Daoy (cell line): ENCODE data around the gene RNF227. TPM values are rescaled to one million over a fixed set of nuclear protein-coding genes. Genes with fewer than 3 reads are reported as not detected.

Experiments used
- DNase-seq: peaks from one replicate; pipeline ENCODE4 v3.0.0-alpha.2; 2015; ENCODE audit warnings: low read depth
- total RNA-seq: library from RNA; depleted of rRNA; stranded (reverse); fragments of >200 nt; shearing (Covaris generic); gene quantifications from 2 replicates; pipeline ENCODE4 v1.2.3, GENCODE V29; 2014

RNF227 gene
- total RNA-seq, 1 experiment from 2014 or later: 1.6 TPM

DNA sequence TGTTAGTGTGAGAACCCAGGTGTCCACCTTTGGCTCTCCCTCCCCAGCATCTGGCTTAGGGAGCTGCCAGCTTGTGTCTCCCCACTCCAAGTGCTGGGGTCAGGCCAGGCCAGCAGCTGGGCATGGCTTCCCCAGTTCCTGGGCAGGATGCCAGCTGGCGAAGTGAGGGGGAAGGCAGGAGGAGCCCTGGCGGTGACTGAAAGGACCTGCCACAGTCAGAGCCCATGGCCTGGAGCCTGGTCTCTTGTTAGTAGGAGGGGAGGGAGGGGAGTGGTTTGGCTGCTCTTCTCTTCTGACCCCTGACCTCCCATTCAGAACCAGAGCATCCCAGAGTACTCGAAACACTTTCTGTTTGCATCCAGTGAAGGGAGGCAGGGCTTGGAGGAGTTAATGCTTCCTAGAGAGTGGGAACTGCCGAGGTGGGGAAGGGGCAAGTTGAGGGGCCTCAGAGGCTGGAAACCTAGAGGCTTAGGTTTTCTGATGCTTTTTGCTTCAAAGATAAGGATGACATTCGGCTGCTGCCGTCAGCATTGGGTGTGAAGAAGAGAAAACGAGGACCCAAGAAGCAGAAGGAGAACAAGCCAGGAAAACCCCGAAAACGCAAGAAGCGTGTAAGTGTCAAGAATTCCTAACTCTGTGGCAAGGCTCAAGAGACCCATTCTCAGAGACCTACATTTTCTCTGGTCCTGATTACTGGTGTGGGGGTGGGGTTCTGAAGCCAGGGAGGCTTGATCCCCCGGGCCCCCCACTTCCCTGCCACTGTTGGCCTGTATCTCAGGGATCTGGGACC is 26.7 kb downstream of the RNF227 start:
- peak; percentile 88 for DNase-seq

DNA sequence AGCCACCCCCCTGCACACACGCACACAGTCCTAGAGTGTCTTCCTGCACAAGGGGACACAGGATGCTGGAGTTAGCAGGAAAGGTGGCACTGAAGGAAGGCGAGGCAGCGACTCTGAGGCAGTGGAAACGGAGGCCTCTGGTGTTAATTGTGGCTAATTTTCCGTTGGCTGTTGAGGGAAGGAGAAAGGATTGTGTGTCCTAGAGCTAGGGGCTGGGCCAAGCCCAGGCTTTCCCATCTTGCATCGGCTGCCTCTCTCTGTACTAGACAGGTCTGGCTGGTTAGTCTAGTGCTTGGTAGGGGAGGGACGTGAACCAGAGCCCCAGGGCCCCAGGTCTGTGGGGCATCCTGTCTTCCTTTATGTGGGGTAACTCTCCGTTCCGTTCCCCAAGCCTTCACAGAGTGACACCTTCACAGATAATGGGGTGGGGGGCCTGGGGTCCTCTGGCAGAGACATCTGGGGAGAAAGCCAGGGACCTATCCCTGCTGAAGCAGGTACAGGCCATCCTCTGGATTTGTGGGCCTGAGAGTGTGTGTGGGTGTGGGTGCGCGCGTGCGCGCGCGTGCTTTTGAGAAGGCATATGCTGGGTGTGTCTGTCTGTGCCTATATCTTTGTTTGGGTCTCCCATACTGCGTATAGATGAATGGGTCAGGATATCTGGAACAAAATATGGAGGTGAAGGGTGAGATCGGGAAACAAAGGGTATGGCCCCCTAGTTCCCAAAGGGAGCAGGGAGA is 27.7 kb downstream of the RNF227 start, which contains the start of gene CHD3:
Gene CHD3, plus strand, starts transcription at position 606 of the 737 bp plus-strand sequence. CDS start 212 bp downstream, outside the sequence.
- DNase-seq: no peak

DNA sequence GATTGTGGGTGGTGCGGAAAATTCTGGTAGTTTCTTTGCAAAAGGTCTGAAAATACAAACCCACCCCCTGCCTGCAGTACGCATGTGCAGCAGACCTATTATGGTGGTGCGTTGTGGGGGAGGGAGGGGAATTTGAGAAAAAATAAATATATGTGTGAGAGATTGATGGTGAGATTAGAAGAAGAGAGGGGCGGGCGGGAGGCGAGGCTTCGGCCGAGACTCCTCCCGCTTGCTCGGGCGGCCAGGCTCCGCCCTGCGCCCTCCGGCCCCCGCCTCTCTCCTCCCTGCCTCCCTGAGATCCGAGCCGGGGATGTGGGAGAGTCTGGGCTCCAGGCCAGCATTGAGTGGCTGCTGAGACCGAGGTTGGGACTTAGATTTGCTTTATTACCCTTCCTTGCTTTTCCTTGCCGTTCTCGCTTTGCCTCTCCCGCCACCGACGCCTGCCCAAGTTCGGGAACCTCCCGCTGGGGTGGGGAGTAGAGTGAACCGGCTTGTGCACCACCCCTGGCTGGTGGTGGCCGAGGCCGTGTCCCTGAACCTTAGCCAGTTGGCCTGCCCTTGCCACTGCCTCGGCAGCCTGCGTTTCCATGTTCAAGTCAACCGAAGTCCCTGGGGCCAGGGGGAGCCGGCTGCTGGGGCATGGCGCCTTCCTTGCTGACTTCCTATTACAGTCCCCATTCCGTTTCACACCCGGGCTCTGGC is 28.5 kb downstream of the RNF227 start:
- peak; percentile 95 for DNase-seq

DNA sequence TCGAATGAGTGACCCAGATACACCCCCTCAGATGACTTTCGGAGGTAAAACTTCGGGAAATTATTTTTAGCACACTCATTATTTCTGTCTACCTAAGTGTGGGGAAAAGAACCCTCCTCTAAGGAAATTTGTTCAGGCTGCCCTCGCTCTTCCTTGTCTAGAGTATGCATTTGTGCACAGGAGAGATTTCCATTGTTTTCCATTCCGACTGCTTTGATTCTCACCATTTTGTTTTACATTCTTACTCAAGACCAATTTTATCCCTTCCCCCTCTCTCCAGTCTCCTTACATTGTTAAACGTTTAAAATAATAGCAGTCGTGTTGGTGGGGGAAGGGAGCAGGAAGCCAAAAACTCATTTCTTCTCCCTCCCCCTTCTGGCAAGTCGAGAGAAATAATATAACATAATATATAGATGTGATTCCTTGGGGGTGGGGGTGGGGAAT is 29.0 kb downstream of the RNF227 start:
- no peak for DNase-seq

DNA sequence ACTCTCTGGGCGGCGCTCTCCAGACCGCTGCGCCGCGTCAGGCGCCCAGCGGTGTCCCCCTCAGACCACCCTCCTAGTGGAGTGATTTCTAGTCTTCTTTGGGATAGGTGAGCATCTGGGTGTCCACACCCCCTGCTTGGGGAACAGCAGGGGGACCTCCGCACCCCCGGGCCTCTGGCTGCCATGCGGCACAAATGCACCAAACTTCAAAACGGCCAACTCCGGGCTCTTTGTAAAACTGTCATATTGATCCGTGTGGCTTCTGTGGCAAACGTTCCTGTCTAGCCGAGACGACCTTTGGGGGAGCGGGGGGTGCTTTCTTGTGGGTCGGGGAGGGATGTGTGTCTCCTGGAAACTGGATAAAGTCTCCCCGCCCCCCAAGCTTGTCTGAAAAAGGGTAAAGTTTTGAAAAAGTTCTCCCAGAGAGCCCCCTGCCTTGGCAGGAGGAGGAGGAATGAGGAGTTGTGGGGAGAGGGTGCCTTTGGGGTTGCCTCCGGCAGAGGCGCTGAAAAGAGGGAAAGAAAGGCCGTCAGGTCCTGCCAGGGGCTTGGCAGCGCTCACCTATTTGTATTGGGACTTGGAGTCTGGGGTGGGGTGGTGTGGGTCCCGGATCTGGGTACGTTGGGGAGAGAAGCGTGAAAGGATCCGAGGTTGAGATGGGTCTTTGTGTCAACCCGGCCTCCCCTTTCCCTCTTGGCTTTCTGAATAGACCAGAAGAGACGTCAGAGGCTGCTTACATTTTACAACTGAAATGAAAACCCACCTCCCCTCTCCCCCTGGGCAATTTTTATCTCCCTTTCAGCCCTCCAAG is 29.7 kb downstream of the RNF227 start:
- peak; percentile 34 for DNase-seq

DNA sequence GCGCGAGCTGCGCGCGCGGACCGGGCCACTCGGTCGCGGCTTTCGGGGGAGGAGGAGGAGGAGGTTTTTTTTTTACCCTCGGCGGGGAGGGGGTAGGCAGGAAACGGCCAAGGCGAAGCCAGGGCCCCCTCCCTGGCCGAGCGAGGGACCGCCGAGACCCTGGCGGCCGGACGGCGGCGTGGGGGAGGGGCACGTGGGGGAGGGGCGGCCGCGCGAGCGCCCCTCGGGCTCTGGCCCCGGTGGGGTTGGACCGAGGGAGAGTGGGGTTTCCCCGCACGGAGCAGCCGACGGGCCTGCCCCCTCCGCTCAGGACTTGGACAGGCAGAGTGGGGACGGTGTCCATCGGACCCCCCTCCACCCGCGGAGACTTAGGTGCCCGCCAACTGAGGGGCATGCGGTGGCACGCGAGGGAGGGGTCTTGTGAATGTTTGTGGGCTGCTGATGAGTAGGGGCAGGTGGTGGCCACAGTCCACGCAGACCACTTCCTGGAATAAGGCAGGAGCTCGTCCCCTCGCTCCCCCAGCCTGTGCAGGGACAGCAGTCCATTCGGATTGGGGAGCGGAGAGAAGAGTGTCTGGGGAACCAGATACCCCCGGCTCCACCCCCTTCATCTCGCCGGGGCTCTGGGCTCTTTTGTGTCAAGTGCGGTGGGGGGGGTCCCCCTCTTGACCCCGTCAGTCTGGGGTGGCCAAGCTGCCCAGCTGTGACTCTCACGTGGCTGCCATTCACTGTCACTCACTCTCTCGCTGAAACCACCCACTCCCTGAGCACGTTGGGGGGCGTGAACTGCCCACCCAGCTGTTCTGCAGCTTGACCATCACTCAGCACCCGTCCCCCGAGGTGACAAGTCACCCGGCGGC is 30.5 kb downstream of the RNF227 start:
- peak; percentile 51 for DNase-seq

DNA sequence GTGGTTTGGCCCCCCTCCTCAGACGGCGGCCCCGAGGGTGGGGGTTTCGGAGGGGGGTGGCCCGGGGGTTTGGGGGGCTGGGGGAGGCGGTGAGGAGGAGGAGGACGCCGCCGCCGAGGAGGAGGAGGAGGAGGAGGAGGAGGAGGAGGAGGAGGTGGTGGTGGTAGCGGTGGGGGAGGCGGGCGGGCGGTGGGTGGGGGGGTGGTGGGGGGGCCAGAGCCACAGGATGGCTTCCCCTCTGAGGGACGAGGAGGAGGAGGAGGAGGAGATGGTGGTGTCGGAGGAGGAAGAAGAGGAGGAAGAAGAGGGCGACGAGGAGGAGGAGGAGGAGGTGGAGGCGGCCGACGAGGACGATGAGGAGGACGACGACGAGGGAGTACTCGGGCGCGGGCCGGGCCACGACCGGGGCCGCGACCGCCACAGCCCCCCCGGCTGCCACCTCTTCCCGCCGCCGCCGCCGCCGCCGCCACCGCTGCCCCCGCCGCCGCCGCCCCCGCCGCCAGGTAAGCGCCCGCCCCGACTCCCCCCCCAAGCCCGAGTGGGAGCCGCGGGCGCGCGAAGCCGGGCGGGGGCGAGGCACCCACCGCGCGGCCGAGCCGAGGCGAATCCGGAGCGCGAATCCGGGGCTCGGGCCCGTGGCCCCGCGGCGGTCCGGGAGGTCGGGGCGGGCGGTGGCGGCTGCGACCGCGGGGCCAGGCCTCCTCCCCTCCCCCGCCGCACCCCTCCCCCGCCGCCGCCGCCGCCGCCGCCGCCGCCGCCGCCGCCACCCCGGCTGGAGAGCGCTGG is 31.3 kb downstream of the RNF227 start:
- peak; percentile 19 for DNase-seq

DNA sequence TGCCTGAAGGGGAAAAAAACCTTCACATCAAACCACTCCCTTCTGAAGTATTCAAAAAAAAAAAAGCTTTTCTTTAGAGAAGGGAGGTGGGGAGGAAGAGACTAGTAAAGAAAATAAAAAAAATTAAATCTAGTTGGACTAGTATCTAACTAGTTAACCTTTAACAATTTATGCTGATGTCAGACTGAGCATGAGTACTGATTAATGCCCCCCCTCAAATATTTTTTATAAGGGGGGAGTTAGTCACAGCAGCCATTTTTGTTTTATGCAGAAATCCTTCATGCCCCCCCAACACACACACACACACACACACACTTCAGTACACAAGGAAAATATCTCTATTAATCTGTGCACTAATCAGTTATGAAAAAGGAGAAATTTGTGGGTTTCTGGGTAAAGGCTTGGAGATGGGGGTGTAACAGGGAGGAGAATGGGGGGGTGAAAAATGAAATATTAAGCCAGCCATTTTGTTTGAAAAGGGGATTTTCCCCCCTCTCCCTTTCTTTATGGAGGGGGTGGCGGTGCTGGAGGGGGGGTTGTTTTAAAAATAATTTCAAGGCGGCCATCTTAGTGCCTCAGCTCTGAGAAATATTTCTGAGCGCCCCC is 32.2 kb downstream of the RNF227 start:
- DNase-seq: no peak

DNA sequence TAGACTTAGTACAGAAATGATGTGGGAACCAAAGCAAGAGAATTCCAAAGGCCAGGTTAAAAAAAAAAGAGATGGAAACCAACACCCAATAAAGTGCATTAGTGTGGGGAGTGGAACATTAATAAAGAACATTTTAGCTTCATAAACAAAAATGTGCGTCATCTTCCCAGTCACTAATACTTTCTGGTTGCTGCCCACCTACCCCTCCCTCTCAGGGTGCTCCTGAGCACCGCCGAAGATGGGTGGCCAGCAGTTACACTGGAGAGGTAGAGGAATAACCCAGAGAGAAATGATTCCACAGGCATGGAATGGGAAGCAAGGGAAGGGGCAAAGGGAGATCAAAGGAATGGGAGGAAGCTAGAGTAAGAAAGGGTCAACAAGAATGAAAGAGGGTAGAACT is 33.5 kb downstream of the RNF227 start:
- DNase-seq: no peak

DNA sequence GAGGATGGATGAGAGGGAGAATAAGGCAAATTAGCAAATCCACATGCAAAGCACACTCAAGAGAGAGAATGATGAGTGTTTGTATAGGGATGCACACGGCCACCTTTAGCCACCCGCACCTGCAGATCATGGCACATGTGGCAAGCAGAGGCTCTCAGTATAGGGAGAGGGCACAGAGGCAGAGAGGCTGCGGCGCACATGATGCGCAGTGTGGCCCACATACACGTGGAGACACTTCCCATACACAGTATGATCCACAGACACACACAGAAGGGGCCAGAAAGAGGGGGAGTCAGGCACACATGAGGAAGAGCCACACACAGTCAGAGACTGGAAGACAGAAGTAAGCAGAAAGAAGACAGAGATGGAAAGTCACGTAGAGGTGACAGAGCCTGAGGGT is 34.0 kb downstream of the RNF227 start:
- DNase-seq: no peak

DNA sequence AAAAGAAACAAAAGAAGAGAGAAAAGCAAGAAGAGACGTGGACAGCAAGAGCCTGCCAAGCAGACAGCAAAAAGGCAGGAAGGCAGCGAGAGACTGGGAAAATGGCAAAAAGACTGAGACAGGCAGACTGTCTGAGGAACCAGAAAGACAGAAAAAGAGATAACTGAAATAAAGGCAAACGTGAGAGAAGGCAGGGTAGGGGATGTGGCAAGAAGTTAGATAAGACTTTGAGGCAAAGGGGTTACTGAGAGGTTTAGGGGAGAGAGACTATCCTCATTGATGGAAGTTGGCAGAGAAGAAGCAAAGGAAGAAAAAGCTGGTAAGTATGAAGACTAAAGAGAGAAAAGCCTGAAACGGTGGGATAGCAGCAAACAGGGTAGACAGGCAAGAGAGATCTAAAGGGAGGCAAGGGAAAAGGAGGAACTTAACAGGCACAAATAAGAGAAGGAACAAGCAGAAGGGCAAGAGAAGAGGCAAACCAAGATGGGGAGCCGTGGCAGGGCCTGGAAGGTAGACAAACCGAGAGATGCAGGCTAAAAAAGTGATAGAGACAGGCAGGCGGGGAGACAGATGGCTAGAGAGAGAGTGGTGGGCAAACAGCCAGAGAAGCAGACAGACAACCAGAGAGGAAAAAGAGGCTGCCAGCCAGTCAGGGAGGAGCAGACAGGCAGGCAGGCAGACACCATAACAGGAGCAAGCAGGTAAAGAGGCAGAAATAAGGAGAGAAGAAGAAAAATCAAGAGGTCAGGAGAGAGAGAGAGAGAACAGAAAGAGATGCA is 34.6 kb downstream of the RNF227 start:
- no peak for DNase-seq

DNA sequence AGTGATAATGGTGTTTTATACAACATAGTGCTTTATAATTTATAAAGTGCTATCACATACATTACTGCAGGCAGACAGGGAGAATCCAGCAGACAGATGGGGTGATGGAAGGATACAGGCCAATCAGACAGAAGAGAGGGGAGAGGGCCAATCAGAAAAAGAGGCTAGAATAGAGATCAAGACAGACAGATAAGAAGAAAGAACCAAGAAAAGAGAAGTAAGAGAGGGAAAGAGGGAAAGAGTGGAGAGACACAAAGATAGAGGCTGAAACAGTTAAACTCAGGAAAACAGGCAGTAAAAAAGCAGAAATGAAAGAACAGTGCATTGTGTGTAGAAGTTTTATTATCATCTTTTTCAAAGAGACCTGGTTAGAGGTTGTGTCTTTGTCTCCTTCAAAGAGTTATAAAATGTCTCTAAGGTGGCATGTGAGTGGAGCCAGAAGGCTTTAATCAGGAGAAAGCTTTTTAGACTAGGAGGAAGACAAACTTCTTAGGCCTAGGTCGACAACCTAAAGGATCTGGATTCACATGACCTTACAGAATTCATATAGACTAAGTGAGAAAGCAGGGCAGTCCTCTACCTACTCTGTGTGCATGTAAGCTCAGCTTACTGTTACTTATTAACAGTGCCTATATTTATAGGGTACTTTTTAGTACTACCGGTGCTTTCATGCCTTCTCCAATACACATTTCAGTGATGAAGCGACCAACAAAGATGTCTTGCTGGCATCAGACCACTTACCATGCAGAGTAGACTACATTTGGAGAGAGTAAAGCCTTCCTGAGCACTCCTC is 35.8 kb downstream of the RNF227 start:
- no peak for DNase-seq

DNA sequence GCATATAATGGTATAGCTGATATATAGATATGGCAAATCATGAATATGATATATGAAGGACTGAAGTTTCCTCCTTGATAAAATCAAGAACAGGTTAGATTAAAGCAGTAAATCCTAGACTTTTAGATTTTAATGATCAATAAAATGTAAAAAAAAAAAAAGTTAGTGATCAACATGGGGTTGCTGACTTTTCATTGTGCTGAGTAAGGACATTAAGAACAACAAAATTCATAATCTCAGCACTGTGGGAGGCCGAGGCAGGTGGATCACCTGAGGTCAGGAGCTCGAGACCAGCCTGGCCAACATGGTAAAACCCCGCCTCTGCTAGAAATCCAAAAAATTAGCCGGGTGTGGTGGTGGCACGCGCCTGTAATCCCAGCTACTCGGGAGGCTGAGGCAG is 37.9 kb downstream of the RNF227 start:
- no peak for DNase-seq

DNA sequence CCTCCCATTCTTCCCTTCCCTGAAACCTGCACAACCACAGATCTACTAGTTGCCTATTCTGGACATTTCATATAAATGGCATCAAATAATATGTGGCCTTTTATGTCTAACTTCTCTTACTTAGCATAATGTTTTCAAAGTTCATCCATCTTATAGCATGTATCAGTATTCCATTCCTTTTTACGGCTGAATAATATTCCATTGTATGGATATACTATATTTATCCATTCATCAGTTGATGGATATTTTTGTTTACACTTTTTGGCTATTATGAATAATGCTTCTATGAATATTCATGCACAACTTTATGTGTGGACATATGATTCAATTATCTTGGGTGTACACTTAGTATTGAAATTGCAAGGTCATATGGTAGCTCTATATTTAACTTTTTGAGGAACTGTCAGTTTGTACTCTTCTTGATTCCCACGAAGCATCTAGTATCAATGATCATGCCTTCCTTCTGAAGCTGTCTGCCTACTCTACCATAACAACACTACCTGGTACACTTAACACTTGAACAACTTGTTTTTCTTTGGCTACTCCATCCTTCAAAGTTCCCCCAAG is 40.2 kb downstream of the RNF227 start:
- DNase-seq: no peak

DNA sequence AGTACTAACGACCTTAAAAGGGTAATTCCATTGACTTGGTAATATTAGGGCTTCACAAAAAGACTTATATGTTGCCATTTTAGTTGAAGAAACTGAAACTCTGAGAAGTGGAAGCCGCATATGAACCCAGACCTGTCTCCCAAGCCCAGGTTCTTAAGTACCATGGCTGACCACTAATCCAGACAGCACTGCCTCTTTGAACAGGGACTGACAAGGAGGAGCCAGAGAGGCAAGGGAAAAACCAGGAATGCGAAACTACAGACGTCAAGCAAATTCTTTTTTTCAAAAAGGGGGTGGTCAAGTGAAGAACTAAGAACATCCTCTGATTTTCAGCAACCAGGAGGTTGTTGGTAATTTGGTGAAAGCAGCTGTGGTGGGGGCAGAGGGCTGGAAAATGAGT is 43.0 kb downstream of the RNF227 start:
- no peak for DNase-seq

DNA sequence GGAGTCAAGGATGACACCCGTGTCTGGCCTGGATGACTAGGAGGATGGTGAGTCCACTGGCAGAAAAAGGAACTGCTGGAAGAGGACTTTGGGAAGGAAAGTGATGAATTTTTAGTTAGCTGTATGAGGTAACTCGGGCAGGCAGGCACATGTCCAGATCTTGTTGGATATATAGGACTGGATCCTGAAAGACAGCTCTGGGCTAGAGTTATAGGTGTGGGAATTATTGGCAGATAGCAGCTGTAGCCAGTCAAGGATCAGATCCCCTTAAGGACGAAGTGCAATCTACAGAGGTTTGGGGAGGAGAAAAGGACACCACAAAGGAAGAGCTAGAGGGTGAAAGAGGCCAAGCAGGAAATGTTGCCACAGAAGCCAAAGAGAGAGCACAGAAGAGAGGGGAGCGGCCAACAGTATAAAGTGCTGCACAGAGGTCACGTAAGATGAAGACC is 48.2 kb downstream of the RNF227 start:
- DNase-seq: no peak

DNA sequence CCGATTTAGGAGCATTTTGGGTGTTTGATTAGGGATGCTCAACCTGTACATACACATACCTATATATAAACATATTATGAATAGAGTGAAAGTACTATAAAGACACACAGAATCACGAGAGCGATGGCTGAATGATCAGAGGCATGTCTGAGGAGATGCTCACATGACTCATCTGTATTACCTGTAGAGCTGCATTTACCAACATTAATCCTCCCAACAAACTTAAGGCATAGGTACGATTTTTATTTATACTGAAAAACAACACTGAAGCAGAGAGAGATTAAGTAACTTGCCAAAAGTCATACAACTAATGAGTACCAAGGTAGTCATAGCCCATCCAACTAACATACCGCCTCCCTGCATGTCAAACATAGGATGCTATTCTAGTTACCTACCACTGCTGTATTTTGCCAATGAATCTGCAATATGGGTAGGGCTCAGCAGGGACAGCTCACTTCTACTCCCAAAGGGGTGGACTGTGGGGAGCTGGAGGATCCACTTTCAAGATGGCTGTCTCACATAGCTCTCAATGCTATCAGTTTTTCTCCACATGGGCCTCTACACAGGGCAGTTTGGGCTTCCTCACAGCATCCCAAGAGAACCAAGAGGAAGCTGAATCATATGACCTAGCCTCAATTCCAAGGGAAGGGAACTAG is 51.0 kb downstream of the RNF227 start:
- DNase-seq: no peak
